Hepatic stellate cell (primary cell): Measurements from ENCODE around the gene CLIC5.
A peak's percentile ranks its signal among the peaks of the same experiment; 100 is the strongest.

ENCODE experiments used
- DNase-seq: peaks from one replicate; pipeline ENCODE4 v3.0.0; 2011; ENCODE audit warnings: low spot score

CLIC5 gene

GRCh38 chr6:46015119-46015968 is at the start of gene CLIC5:
Gene CLIC5 (minus strand): TSS chr6:46015860. CDS start chr6:46015542, 318 bp downstream.
- DNase-seq, result no peak

- DNase-seq, result no peak
Observed at GRCh38 chr6:46062991-46063390, 47.3 kb upstream of the CLIC5 start.

GRCh38 chr6:46062312-46062711 is 46.7 kb upstream of the CLIC5 start:
- no peak for DNase-seq

DNA sequence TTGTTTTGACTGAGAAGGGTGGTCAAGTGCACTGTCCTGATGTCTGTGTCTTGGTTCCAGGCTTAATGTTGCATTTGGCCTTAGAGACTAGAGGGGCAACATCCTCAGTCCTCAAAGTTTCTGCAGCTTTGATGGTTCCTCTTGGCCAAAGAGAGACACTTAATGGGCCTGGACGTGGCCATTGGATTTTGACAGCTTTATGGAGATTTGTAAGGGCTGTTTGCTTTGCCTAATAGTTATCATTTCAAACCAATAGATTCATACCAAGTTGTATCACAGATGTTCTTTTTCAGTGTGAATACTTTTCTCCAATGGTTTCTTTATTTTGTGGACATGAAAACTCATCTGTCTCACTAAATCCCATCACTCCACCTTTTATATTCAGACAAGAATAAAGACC is 45.8 kb upstream of the CLIC5 start:
- DNase-seq, result no peak

DNA sequence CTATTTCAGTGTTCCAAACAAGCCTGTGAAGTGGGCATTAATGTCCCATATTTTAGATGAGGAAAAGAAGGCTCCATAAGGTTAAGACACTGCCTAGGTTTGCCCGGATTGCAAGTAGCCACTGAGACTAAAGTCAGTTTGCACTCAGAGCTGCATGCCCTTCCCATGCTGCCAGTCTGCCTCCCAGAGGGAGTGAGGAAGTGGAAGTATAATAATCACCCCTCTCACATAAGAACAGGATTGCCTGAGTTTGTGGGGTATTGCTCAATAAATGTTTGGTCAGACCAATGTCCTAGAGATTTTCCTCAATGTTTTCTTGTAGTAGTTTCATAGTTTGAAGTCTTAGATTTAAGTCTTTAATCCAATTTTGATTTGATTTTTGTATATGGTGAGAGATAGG is 43.9 kb upstream of the CLIC5 start:
- DNase-seq, result no peak

- DNase-seq, result no peak
Observed at GRCh38 chr6:46058951-46059350, 43.3 kb upstream of the CLIC5 start.

- DNase-seq, result no peak
Observed at GRCh38 chr6:46057792-46058191, 42.1 kb upstream of the CLIC5 start.

GRCh38 chr6:46056906-46057529 is 41.4 kb upstream of the CLIC5 start:
- no peak for DNase-seq

DNA sequence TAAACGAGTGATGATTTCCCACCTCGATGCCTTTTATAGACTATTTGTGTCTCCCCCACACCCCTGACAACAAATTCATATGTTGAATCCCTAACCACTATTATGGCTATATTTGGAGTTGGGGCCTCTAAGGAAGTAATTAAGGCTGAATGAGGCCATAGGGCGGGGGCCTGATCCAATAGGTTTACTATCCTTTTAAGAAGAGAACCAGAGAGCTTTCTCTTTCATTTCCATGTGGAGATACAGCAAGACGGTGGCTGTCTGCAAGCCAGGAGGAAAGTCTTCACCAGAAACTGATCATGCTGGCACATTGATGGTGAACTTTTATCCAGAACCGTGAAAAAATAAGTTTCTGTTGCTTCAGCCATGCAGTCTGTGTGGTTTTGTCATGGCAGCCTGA is 38.9 kb upstream of the CLIC5 start:
- DNase-seq, result no peak

DNA sequence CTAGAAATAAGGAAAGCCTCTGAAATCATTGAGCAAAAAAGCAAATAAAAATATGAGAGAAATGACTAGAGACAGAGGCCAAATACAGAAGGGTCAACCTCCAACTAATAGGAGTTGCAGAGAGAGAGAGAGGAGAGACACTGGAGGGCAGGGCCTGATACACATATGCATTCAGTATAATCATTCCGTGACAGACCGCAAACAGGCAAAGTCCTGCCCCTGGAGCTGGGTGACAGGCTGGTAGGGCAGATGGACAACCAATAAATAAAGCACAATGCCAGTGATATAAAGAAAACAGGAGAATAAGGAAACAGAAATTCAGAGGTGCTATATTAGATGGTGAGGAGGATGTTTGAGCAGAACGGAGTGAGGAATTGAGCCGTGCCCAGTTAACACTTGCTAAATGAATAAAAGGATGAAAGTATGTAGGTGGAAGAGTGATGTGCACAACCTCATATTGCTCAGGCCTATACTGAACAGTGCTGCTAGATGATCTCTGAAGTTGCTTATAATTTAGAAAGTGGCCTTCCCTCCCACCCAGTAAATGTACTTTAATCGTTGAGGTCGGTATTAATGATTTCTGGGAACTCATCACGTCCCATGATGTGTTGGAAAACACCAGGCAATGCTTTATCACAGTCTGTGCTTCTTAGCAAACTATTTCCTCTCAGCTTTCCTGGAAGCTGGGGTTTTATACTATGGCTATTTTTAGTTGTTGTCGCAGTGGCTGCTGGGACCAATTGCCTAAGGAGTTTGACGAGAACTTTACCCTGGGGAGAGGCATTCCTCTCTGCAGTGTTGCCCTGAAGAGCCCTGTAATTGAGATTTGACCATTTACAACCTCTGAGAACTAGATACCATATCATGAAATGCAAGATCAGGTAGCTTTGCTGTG is 37.6 kb upstream of the CLIC5 start:
- DNase-seq, result no peak

DNA sequence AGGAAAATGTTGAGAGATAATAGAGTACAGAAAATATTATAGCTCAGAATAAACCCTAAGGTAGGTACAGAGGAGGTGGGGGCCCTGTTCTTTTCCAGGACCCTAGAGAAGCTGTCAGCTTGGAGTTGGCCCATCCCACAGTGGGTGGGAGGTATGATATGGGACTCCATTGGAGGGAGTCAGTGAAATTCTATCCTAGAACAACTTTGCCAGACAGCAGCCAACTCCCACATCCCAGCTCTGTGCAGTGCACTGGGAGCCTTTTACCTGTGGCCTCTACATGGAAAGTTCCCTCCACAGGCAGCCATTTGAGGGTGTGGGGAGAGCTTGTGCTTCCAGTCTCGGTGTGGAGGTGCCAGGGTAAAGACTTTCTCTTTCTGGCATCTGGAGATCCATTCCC is 36.8 kb upstream of the CLIC5 start:
- no peak for DNase-seq

- no peak for DNase-seq
Observed at GRCh38 chr6:46051962-46052361, 36.3 kb upstream of the CLIC5 start.

- no peak for DNase-seq
Observed at GRCh38 chr6:46050845-46051405, 35.3 kb upstream of the CLIC5 start.

DNA sequence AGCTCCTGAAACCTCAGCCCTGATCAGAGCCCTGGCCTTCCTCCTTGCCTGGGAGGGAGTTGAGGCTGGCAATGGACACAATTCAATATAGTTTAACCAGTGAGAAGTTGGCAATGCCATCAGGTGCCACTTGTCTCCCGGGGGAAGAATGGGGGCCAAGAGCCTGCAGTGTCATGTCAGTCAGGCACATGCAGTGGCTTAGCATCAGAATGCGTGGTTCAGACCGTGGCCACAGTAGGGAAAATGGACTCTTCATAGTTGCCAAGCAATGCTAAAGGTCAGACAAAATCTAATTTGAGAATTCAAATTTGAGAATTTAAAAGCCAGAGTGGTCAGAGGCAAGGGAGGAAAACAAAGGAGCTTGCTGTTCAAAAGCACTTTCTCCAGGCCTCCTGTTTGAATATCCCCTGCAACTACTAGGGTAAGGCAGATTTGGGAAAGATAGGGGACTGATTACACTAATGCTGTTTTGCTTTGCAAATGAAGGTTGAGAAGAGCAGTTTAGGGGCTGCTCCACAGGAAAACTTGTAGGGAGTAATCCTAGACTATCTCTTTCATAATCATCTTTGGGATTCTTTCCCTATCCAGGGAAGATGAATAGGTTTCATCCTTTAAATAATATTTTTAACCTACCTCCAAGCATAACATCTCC is 33.1 kb upstream of the CLIC5 start:
- DNase-seq, result no peak

GRCh38 chr6:46046558-46047174 is 31.0 kb upstream of the CLIC5 start:
- DNase-seq, result no peak

DNA sequence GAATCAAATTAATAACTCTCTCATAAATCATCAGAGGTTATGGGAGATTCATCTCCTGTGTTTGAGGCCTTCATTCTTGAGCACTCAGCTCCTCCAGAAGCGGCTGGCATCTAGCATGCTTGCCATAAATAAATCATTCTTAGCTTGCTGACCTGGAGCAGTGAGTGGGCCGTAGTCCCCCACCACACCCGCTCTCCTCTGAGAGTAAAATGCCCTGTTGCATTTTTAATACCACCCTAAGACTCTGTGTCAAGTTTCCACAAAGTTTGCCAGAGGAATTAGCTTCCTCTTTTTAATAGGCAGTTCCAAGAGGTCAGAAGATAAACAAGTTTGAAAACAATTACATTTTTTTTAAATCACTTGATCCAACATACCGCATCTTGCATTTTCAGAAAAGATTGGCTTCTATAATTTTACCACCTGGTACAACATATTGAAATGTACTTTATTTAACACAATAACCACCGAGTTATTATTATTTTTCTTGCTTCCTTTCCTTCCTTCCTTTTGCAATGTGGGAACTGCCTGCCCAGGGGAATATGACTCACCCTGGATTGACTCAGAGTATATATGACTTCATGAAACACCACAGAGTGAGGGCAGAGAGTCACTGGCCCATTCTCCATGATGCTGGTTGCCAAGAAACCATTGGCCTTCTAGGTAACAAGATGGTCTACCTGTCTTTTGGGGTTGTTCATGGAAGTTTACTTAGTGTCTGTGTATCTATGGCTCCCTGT is 29.4 kb upstream of the CLIC5 start:
- DNase-seq, result peak; percentile 59

DNA sequence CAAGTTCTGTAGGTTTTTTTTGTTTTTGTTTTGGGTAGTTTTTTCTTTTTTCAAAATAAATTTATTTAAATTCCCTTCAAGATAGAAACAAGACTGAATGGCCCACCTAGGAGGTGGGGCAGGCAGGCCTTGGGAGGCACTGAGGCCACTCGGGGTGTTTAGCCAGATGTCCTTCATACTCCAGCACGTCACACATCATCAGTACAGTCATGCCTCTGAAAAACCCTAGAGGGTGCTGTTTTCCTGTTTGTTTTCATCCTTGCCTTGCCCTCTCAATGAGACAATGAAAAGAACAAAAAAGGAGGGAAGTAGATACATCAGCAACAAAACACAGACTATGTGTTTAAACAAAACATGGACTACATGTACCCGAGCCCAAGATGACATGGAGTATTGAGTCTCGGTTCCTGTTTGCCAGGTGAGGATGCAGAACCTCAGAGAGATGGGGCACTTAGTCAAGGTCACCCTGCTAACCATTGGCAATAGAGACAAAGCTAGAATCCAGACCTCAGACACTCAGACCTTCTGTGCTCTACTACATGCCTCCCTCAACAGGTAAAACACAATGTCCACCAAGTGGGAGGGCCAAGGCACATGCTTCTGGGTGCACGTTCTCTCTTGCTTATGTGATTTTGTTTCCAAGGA is 26.8 kb upstream of the CLIC5 start:
- peak; percentile 19 for DNase-seq

- no peak for DNase-seq
Observed at GRCh38 chr6:46040288-46040687, 24.6 kb upstream of the CLIC5 start.

- no peak for DNase-seq
Observed at GRCh38 chr6:46039646-46040045, 24.0 kb upstream of the CLIC5 start.

DNA sequence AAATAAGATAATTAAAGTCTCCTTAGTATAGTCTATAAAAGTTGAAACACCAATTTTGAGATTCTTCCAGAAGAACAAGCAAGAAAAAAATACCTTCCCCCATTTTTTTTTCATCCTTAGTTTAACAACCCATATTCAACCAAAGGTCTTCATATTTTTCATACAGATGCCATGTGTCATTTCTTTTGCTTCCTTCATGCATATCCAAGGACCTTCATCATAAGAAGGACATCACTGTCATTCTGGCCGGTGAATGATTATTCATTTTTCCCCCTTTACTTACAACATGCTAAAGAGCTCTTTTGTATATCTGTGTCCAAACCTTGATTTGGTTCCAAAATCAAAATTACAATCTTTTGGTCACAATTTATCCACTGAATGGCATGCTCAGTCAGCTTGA is 21.3 kb upstream of the CLIC5 start:
- no peak for DNase-seq
